ENCODE measurements around the gene WAPL. TPM values are rescaled to one million over a fixed set of nuclear protein-coding genes. Genes with fewer than 3 reads are reported as not detected.

The WAPL gene
- total and polyA plus RNA-seq, 10 of the 15 experiments (the other 5 are each of a cell fraction or from before 2014, with no cell fraction given) = 15.7 to 45.8 (median 29.0) TPM

GRCh38 chr10:86400705-86401587 lies 120.6 kb downstream of the WAPL start (continued):
- TF ChIP-seq E2F4 (IDR thresholded peaks at IDR 0.05; ENCODE audit: low read depth, low read length) (no peak), RCOR1 (conservative IDR thresholded peaks at IDR 0.05; ENCODE audit: low read depth, low read length) (no peak), EED (IDR thresholded peaks at IDR 0.05; ENCODE audit: low read depth) (0 out of 2 replicates have a peak, but pooled peaks have one; percentile 32), EP300 (IDR thresholded peaks at IDR 0.05; ENCODE audit: borderline replicate concordance in 1 of 2, control insufficient read depth in 1 of 2, low read depth in 2 of 2, low read length in 2 of 2) (no peak; a peak in 1 of 4 replicates), GATAD2B (conservative IDR thresholded peaks at IDR 0.05; ENCODE audit: low read depth) (peak; percentile 64), ZNF217 (IDR thresholded peaks at IDR 0.05) (peak; percentile 95), TCF3 (IDR thresholded peaks at IDR 0.05; ENCODE audit: borderline replicate concordance, insufficient read depth, low read depth, low read length) (no peak), SRF (IDR thresholded peaks at IDR 0.05; ENCODE audit: low read depth in 2 of 2, low read length in 2 of 2) (no peak), BCL3 (IDR thresholded peaks at IDR 0.05; ENCODE audit: borderline replicate concordance, insufficient read depth, low read depth, low read length, poor library complexity, severe bottlenecking) (no peak), NFYA (IDR thresholded peaks at IDR 0.05; ENCODE audit: borderline replicate concordance, low read depth, low read length) (no peak), ESRRA (IDR thresholded peaks at IDR 0.05; ENCODE audit: low read length) (no peak), ZBED1 (IDR thresholded peaks at IDR 0.05; ENCODE audit: borderline replicate concordance) (no peak), ELK1 (IDR thresholded peaks at IDR 0.05; ENCODE audit: low read depth, low read length) (no peak), NFIC (IDR thresholded peaks at IDR 0.05; ENCODE audit: low read depth, low read length) (no peak), CBX5 (IDR thresholded peaks at IDR 0.05; ENCODE audit: low read depth) (no peak), FOXM1 (IDR thresholded peaks at IDR 0.05; ENCODE audit: low read depth, low read length) (no peak), GABPA (IDR thresholded peaks at IDR 0.05; ENCODE audit: low read depth) (no peak), RELB (IDR thresholded peaks at IDR 0.05; ENCODE audit: low read depth) (0 out of 2 replicates have a peak, but pooled peaks have one; percentile 63), PBX3 (IDR thresholded peaks at IDR 0.05; ENCODE audit: insufficient replicate concordance, low read depth, low read length) (no peak), BHLHE40 (IDR thresholded peaks at IDR 0.05; ENCODE audit: borderline replicate concordance in 1 of 2, low read depth in 2 of 2, low read length in 1 of 2) (peak; percentile 25 to 63; a peak in 2 of 4 replicates)
